ENCODE measurements around the gene SNAPIN.

The SNAPIN gene

GRCh38 chr1:153698923-153699714, 40.6 kb downstream of the SNAPIN start:
- DNase-seq (ENCODE audit: low spot score), result no peak
- no peak for TF ChIP-seq CTCF (IDR thresholded peaks at IDR 0.05; ENCODE audit: borderline replicate concordance, control extremely low read depth, extremely low read depth, insufficient read depth, missing control alignments)
- in situ Hi-C loops (cut with MboI; ENCODE audit: low sequenced_read_pairs, unreplicated experiment), result no loop called here

- in situ Hi-C loops (cut with MboI; ENCODE audit: low sequenced_read_pairs, unreplicated experiment), result no loop called here
- DNase-seq (ENCODE audit: low spot score), result no peak
- TF ChIP-seq CTCF (IDR thresholded peaks at IDR 0.05; ENCODE audit: borderline replicate concordance, control extremely low read depth, extremely low read depth, insufficient read depth, missing control alignments), result no peak
Observed at GRCh38 chr1:153699768-153700167, 41.3 kb downstream of the SNAPIN start.

- in situ Hi-C loops (cut with MboI; ENCODE audit: low sequenced_read_pairs, unreplicated experiment), result no loop called here
- no peak for TF ChIP-seq CTCF (IDR thresholded peaks at IDR 0.05; ENCODE audit: borderline replicate concordance, control extremely low read depth, extremely low read depth, insufficient read depth, missing control alignments)
- DNase-seq (ENCODE audit: low spot score), result no peak
Observed at GRCh38 chr1:153705484-153705883, 47.0 kb downstream of the SNAPIN start.

GRCh38 chr1:153711026-153711425, 52.5 kb downstream of the SNAPIN start:
- peak; percentile 7 for TF ChIP-seq CTCF (IDR thresholded peaks at IDR 0.05; ENCODE audit: borderline replicate concordance, control extremely low read depth, extremely low read depth, insufficient read depth, missing control alignments)
- no peak for DNase-seq (ENCODE audit: low spot score)
- in situ Hi-C loops (cut with MboI; ENCODE audit: low sequenced_read_pairs, unreplicated experiment), result no loop called here
